ENCODE results near the gene NAGLU. TPM values are rescaled to one million over a fixed set of nuclear protein-coding genes. Genes with fewer than 3 reads are reported as not detected.

NAGLU gene
- total RNA-seq, 6 experiments from 2014 or later = 38.7 to 43.1 (median 39.9) TPM

- Mint-ChIP-seq H3K9me3 (no peaks in the 10 kb centered on the region), H3K27ac (peak overlapping the region; percentile 97), H3K4me3 (peak overlapping the region; percentile 63), H3K4me1 (ENCODE audit: low read depth) (peaks cover 89% of the 10 kb centered on the region), H3K36me3 (ENCODE audit: low read depth) (peaks cover 20% of the 10 kb centered on the region), H3K27me3 (ENCODE audit: insufficient read depth) (peaks cover 6% of the 10 kb centered on the region)
- no peak for TF ChIP-seq CTCF (IDR thresholded peaks at IDR 0.05)
- DNase-seq = peak; percentile 98
Measured at GRCh38 chr17:42519546-42520491, 16.2 kb upstream of the NAGLU start.

- Mint-ChIP-seq H3K4me3 (peak overlapping the region; percentile 63), H3K4me1 (ENCODE audit: low read depth) (peaks cover 95% of the 10 kb centered on the region), H3K27ac (peak overlapping the region; percentile 97), H3K36me3 (ENCODE audit: low read depth) (peaks cover 20% of the 10 kb centered on the region), H3K27me3 (ENCODE audit: insufficient read depth) (peaks cover 6% of the 10 kb centered on the region), H3K9me3 (no peaks in the 10 kb centered on the region)
- TF ChIP-seq CTCF (IDR thresholded peaks at IDR 0.05) = peak; percentile 58
- no peak for DNase-seq
Measured at GRCh38 chr17:42520540-42520951, 15.5 kb upstream of the NAGLU start.

GRCh38 chr17:42521036-42521435 is 15.0 kb upstream of the NAGLU start:
- no peak for DNase-seq
- H3K9me3 Mint-ChIP-seq = no peaks in the 10 kb centered on the region
- peak overlapping the region; percentile 97 for H3K27ac Mint-ChIP-seq
- H3K4me1 Mint-ChIP-seq (ENCODE audit: low read depth) = peaks cover 95% of the 10 kb centered on the region
- H3K4me3 Mint-ChIP-seq = peak overlapping the region; percentile 63
- peaks cover 6% of the 10 kb centered on the region for H3K27me3 Mint-ChIP-seq (ENCODE audit: insufficient read depth)
- H3K36me3 Mint-ChIP-seq (ENCODE audit: low read depth) = peaks cover 20% of the 10 kb centered on the region
- no peak for TF ChIP-seq CTCF (IDR thresholded peaks at IDR 0.05)

GRCh38 chr17:42521666-42522262 is 14.3 kb upstream of the NAGLU start:
- H3K9me3 Mint-ChIP-seq = no peaks in the 10 kb centered on the region
- peak overlapping the region; percentile 97 for H3K27ac Mint-ChIP-seq
- peaks cover 20% of the 10 kb centered on the region for H3K36me3 Mint-ChIP-seq (ENCODE audit: low read depth)
- H3K4me1 Mint-ChIP-seq (ENCODE audit: low read depth) = peaks cover 95% of the 10 kb centered on the region
- H3K4me3 Mint-ChIP-seq = peak overlapping the region; percentile 63
- DNase-seq = no peak
- H3K27me3 Mint-ChIP-seq (ENCODE audit: insufficient read depth) = peaks cover 6% of the 10 kb centered on the region
- no peak for TF ChIP-seq CTCF (IDR thresholded peaks at IDR 0.05)

GRCh38 chr17:42522263-42522790 is 13.7 kb upstream of the NAGLU start:
- DNase-seq = no peak
- TF ChIP-seq CTCF (IDR thresholded peaks at IDR 0.05) = no peak
- Mint-ChIP-seq H3K27ac (peak overlapping the region; percentile 97), H3K4me1 (ENCODE audit: low read depth) (peaks cover 97% of the 10 kb centered on the region), H3K27me3 (ENCODE audit: insufficient read depth) (peaks cover 6% of the 10 kb centered on the region), H3K36me3 (ENCODE audit: low read depth) (peaks cover 20% of the 10 kb centered on the region), H3K9me3 (no peaks in the 10 kb centered on the region), H3K4me3 (no peak overlapping the region)
